Karpas-422 (cell line): ENCODE measurements around the gene BST2. TPM values are rescaled to one million over a fixed set of nuclear protein-coding genes. Genes with fewer than 3 reads are reported as not detected.

Experiments used
- DNase-seq: peaks from one replicate; pipeline ENCODE4 v3.0.0-alpha.2; 2015
- H2AFZ ChIP-seq: fragments of 200-600 bp; sonication (generic); 2 replicates; pipeline ENCODE4 v1.6.1; 2014; ENCODE audit warnings: antibody characterized with exemption, low read length, mixed read lengths
- H3K27ac ChIP-seq: fragments of 200-600 bp; sonication (generic); 2 replicates; pipeline ENCODE4 v1.5.1; 2014; ENCODE audit warnings: mild to moderate bottlenecking, low read length, moderate library complexity
- H3K27me3 ChIP-seq: fragments of 200-600 bp; sonication (generic); 2 replicates; pipeline ENCODE4 v1.6.1; 2014; ENCODE audit warnings: low read length, mixed read lengths
- H3K36me3 ChIP-seq: fragments of 200-600 bp; sonication (generic); 2 replicates; pipeline ENCODE4 v1.6.1; 2014; ENCODE audit warnings: low read length, mixed read lengths; ENCODE audit not compliant: insufficient read depth
- H3K4me1 ChIP-seq: fragments of 200-600 bp; sonication (generic); 2 replicates; pipeline ENCODE4 v1.6.1; 2014; ENCODE audit warnings: mild to moderate bottlenecking, low read length, mixed read lengths
- H3K4me2 ChIP-seq: fragments of 200-600 bp; sonication (generic); 2 replicates; pipeline ENCODE4 v1.6.1; 2014; ENCODE audit warnings: low read length, low read depth, mild to moderate bottlenecking; ENCODE audit not compliant: poor library complexity, severe bottlenecking
- H3K4me3 ChIP-seq: fragments of 200-600 bp; sonication (generic); 2 replicates; pipeline ENCODE4 v1.5.1; 2014; ENCODE audit warnings: mild to moderate bottlenecking, antibody characterized with exemption, low read length, mixed read lengths
- H3K79me2 ChIP-seq: fragments of 200-600 bp; sonication (generic); 2 replicates; pipeline ENCODE4 v1.6.1; 2014; ENCODE audit warnings: mild to moderate bottlenecking, low read length, mixed read lengths
- H3K9ac ChIP-seq: fragments of 200-600 bp; sonication (generic); 2 replicates; pipeline ENCODE4 v1.6.0; 2014; ENCODE audit warnings: low read length
- H3K9me2 ChIP-seq: fragments of 200-600 bp; sonication (generic), shearing (Covaris generic); replicated peaks from 2 replicates; pipeline ENCODE4 v1.6.0; 2014; ENCODE audit warnings: mild to moderate bottlenecking, low read length, moderate library complexity; ENCODE audit not compliant: insufficient read depth
- H3K9me3 ChIP-seq: fragments of 300-700, 200-600 bp; sonication (generic); 2 replicates; pipeline ENCODE4 v1.6.1; 2014; ENCODE audit warnings: low read length, mixed read lengths
- H4K20me1 ChIP-seq: fragments of 200-600 bp; sonication (generic); 2 replicates; pipeline ENCODE4 v1.6.1; 2014; ENCODE audit warnings: mild to moderate bottlenecking, antibody characterized with exemption, low read length, low read depth; ENCODE audit not compliant: insufficient read depth
- total RNA-seq: library from RNA; depleted of rRNA; stranded (reverse); fragments of >200 nt; shearing (Covaris generic); gene quantifications from 2 replicates; pipeline ENCODE4 v1.2.3, GENCODE V29; 2014; ENCODE audit warnings: low replicate concordance

Gene BST2
- total RNA-seq, 1 experiment from 2014 or later, result 56.2 TPM

- no peak overlapping the region for H3K9ac ChIP-seq
Observed at GRCh38 chr19:17401628-17402027, 3.8 kb downstream of the BST2 start.

DNA sequence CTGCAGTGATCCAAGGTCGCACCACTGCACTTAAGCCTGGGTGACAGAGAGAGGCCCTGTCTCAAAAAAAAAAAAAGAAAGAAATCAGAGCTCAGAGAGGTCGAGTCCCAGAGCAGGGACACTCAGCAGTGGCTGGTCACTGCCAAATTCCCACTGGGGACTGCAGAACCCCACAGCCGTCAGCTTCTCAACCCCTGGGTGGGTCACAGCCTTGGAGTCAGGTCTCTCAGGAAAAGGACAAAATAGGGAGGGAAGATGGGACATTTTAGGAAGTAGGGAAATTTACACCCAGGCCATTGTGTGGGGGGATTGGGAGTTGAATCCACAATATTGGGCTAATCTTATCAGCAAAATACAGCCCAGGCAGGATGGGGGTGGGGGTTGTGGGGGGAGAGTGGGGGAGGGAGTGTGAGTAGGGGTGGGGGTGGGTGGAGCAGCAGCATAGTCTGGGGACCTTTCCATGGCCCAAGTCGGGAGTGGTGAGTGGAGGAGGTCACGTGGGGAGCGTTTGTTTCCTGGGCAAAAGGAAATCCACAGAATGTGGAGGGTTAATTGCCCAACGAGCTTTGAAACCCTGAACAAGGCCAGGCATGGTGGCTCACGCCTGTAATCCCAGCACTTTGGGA lies 6.4 kb downstream of the BST2 start:
- peaks cover 3% of the 10 kb centered on the region; the same call in 1 of the 2 replicates for H4K20me1 ChIP-seq
- H3K4me1 ChIP-seq, result peaks cover 2% of the 10 kb centered on the region
- no peak overlapping the region for H3K9ac ChIP-seq
- H3K9me2 ChIP-seq, result no peaks in the 10 kb centered on the region
- H2AFZ ChIP-seq, result no peak overlapping the region
- H3K36me3 ChIP-seq, result peaks cover 10% of the 10 kb centered on the region
- H3K27me3 ChIP-seq, result no peaks in the 10 kb centered on the region
- no peaks in the 10 kb centered on the region for H3K9me3 ChIP-seq
- H3K4me2 ChIP-seq, result no peak overlapping the region
- H3K79me2 ChIP-seq, result peaks cover 10% of the 10 kb centered on the region
- no peak overlapping the region for H3K27ac ChIP-seq
- no peak overlapping the region for H3K4me3 ChIP-seq
- DNase-seq, result no peak

More at GRCh38 chr19:17401628-17402027, 3.8 kb downstream of the BST2 start:
- peaks cover 33% of the 10 kb centered on the region for H3K79me2 ChIP-seq
- no peak overlapping the region for H3K27ac ChIP-seq
- no peak for DNase-seq
- H3K4me3 ChIP-seq, result no peak overlapping the region
- H3K27me3 ChIP-seq, result no peaks in the 10 kb centered on the region
- peaks cover 3% of the 10 kb centered on the region; the same call in 1 of the 2 replicates for H4K20me1 ChIP-seq
- peaks cover 27% of the 10 kb centered on the region for H3K4me1 ChIP-seq
- H3K4me2 ChIP-seq, result no peak overlapping the region
- peaks cover 10% of the 10 kb centered on the region for H3K36me3 ChIP-seq
- H3K9me2 ChIP-seq, result no peaks in the 10 kb centered on the region
- H2AFZ ChIP-seq, result no peak overlapping the region
- H3K9me3 ChIP-seq, result no peaks in the 10 kb centered on the region

DNA sequence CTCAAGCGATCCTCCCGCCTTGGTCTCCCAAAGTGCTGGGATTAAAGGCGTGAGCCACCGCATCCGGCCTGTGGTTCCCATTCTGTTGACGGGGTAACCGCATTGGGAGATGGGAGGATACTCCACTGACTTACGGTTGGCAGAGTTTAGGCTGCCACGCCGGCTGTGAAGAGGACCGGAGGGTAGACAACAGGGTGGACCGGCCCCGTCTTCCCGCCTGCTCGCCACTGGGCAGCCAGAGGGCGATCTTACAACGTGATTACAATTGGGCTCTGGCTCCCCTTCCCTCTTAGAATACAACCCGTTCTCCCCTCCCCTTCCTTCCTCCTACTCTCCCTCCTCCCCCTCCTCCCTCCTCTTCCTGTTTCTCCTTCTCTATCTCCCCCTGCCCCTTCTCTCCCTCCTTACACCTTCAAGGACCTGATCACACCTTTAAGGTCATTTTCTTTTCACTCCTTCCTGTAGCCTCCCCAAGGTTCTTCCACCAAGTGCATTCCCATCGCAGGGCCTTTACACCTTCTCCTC lies 10.5 kb downstream of the BST2 start:
- H3K36me3 ChIP-seq, result 0 out of 2 replicates have a peak, but pooled peaks cover 2% of the 10 kb centered on the region
- no peak overlapping the region for H3K4me2 ChIP-seq
- H2AFZ ChIP-seq, result no peak overlapping the region
- DNase-seq, result peak; percentile 81
- no peaks in the 10 kb centered on the region for H4K20me1 ChIP-seq
- no peaks in the 10 kb centered on the region for H3K9me2 ChIP-seq
- peaks cover 9% of the 10 kb centered on the region for H3K4me1 ChIP-seq
- no peak overlapping the region for H3K27ac ChIP-seq
- no peak overlapping the region for H3K4me3 ChIP-seq
- H3K27me3 ChIP-seq, result no peaks in the 10 kb centered on the region
- no peaks in the 10 kb centered on the region for H3K9me3 ChIP-seq
- no peak overlapping the region for H3K9ac ChIP-seq
- H3K79me2 ChIP-seq, result no peaks in the 10 kb centered on the region

GRCh38 chr19:17393914-17394313 lies 11.5 kb downstream of the BST2 start, which contains the start of gene CCDC194:
CCDC194 (minus strand) TSS chr19:17394196; CDS start chr19:17394158, 38 bp downstream.
- H3K79me2 ChIP-seq, result no peaks in the 10 kb centered on the region
- H3K4me2 ChIP-seq, result no peak within 1 kb of the TSS
- no peaks in the 10 kb centered on the region for H3K9me2 ChIP-seq
- no peak within 1 kb of the TSS for H2AFZ ChIP-seq
- H3K27ac ChIP-seq, result no peak within 1 kb of the TSS
- H3K4me3 ChIP-seq, result no peak within 1 kb of the TSS
- H3K9me3 ChIP-seq, result no peaks in the 10 kb centered on the region
- H4K20me1 ChIP-seq, result no peaks in the 10 kb centered on the region
- peaks cover 9% of the 10 kb centered on the region for H3K4me1 ChIP-seq
- no peak within 1 kb of the TSS for H3K9ac ChIP-seq
- 0 out of 2 replicates have a peak, but pooled peaks cover 2% of the 10 kb centered on the region for H3K36me3 ChIP-seq
- H3K27me3 ChIP-seq, result no peaks in the 10 kb centered on the region
- DNase-seq, result no peak

DNA sequence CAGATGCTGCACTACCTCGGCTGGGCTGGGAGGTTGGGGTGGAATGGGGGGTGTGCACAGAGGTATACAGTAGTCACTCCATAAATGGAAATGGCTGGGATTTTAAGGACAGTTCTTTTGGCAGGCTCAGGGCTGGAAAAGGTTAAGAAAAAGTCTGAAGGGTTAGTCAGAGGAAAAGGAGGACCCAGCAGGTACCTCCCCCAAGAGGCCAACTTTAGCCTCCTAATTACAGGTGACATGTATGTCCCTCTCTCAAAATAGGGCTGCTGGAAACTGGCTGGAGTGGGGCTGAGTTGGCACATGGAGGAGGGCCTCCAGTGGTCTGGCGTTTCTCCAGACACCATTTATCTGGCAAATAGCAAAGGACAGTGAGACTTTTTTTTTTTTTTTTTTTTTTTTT lies 12.4 kb downstream of the BST2 start:
- H3K4me2 ChIP-seq, result no peak overlapping the region
- H3K27ac ChIP-seq, result no peak overlapping the region
- H3K27me3 ChIP-seq, result no peaks in the 10 kb centered on the region
- DNase-seq, result peak; percentile 58
- H3K79me2 ChIP-seq, result no peaks in the 10 kb centered on the region
- no peak overlapping the region for H3K9ac ChIP-seq
- H3K9me3 ChIP-seq, result no peaks in the 10 kb centered on the region
- H3K4me3 ChIP-seq, result no peak overlapping the region
- H4K20me1 ChIP-seq, result no peaks in the 10 kb centered on the region
- H3K4me1 ChIP-seq, result peaks cover 9% of the 10 kb centered on the region
- no peak overlapping the region for H2AFZ ChIP-seq
- H3K36me3 ChIP-seq, result no peaks in the 10 kb centered on the region
- no peaks in the 10 kb centered on the region for H3K9me2 ChIP-seq

DNA sequence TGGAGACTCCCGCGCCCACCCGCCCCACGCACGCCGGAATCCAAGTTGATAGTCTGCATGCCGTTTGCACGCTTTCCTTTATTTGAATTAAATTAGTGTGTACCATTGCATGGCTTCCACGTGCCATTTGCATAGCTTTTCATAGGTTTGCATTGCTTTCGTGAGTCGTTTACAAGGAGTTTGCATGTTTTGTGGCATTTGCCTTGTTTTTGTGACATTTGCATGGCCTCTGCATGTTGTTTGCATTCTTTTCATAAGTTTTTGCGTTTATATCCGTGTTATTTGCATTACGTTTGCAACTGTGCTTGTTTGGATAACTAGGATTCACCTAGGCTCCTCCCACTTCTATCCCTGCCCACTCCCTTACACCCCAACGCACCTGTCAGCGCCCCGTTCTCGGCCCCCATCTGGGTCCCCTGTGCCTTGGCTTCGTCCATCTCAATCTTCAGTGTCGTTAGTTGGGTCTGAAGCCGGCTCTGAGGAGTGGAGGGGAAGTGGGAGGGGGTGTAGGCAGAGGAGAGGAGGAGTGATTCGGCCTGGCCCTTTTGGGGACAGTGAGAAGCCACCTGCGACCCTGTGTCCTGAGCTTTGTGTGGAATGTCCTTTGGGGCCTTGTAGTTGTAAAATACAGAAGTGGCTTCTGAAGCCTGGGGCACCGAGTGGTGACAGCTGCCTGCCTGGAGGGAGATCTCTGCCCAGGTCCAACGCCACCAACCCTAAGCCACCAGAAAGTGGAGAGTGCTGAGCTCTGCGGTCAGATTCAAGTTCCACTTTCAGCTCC lies 13.9 kb downstream of the BST2 start:
- peaks cover 9% of the 10 kb centered on the region for H3K4me1 ChIP-seq
- no peaks in the 10 kb centered on the region for H3K27me3 ChIP-seq
- no peaks in the 10 kb centered on the region for H3K79me2 ChIP-seq
- no peak overlapping the region for H3K9ac ChIP-seq
- DNase-seq, result peak; percentile 76
- no peaks in the 10 kb centered on the region for H3K9me3 ChIP-seq
- no peaks in the 10 kb centered on the region for H3K36me3 ChIP-seq
- peak overlapping the region; percentile 40 for H3K4me2 ChIP-seq
- peak overlapping the region; percentile 27; the same call in 1 of the 2 replicates for H3K27ac ChIP-seq
- H3K9me2 ChIP-seq, result no peaks in the 10 kb centered on the region
- H3K4me3 ChIP-seq, result no peak overlapping the region; the same call in 1 of the 2 replicates
- H2AFZ ChIP-seq, result no peak overlapping the region
- no peaks in the 10 kb centered on the region for H4K20me1 ChIP-seq

DNA sequence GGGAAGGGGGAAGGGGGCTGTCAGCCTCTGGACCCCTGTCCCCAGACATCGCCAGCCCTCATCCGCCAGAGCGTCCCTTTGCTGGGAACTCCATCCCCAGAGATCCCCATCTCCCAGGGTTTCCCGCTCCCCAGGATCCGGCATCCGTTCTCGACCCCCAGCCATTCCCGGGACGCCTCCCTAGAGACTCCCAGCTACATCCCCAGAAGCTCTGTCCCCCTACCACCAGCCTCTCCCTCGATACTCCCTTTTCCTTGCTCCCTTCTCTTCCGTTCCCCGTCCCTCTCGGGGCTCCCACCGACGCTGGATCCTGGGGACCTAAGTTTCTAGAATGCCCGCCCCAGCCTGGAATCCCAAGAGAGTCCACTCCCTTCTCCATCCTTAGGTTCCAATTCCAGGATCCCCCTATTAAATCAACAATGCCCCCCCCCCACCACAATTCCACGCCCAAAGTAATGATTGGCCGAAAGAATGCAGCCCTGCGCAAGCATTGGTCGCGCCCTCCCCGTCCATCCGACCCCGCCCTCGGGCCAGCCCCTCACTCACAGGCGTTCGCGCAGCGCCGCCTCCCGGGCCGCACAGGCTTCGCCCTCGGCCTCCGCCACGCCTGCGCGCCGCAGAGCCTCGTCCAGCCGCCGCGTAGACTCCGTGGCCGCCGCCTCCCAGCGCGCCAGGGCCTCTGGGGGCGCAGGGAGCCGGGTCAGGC lies 14.6 kb downstream of the BST2 start:
- DNase-seq, result peak; percentile 92
- Histone ChIP-seq H3K4me3 (no peak overlapping the region; the same call in 1 of the 2 replicates), H3K79me2 (no peaks in the 10 kb centered on the region), H3K9me3 (no peaks in the 10 kb centered on the region), H4K20me1 (no peaks in the 10 kb centered on the region), H3K4me2 (peak overlapping the region; percentile 40), H2AFZ (no peak overlapping the region), H3K36me3 (no peaks in the 10 kb centered on the region), H3K9me2 (no peaks in the 10 kb centered on the region), H3K9ac (no peak overlapping the region), H3K4me1 (peaks cover 9% of the 10 kb centered on the region), H3K27ac (no peak overlapping the region), H3K27me3 (no peaks in the 10 kb centered on the region)
